Fibroblast of the aortic adventitia (primary cell): ENCODE measurements around the gene SBF2. TPM values are rescaled to one million over a fixed set of nuclear protein-coding genes. Genes with fewer than 3 reads are reported as not detected.

Experiments used
- DNase-seq: peaks from one replicate; pipeline ENCODE4 v3.0.0-alpha.2; 2010; ENCODE audit warnings: low read depth
- H3K4me3 ChIP-seq: 2 replicates; pipeline ENCODE4 v1.5.1; 2011; ENCODE audit warnings: low read depth, mild to moderate bottlenecking, control low read depth, low read length, moderate library complexity
- CTCF ChIP-seq: IDR thresholded peaks from 2 replicates; pipeline ENCODE4 v1.5.1; 2011; ENCODE audit warnings: mild to moderate bottlenecking, low read length, control low read depth, inconsistent platforms; ENCODE audit not compliant: insufficient read depth
- small RNA-seq: library from RNA; depleted of rRNA; stranded (forward); fragments of <200 nt; gene quantifications from one replicate; pipeline ENCODE3, GENCODE V24; 2012
- total RNA-seq: library from RNA; depleted of rRNA; stranded (reverse); fragments of >200 nt; gene quantifications from 2 replicates; pipeline ENCODE4 v1.2.3, GENCODE V29; 2012; ENCODE audit warnings: low replicate concordance

The SBF2 gene
- total RNA-seq, 1 donor: 65.3 TPM

- TF ChIP-seq CTCF: no peak
- H3K4me3 ChIP-seq: no peak overlapping the region
- DNase-seq: no peak
Measured at GRCh38 chr11:9736365-9736764, 557.7 kb downstream of the SBF2 start.

GRCh38 chr11:9735919-9736318 is 558.1 kb downstream of the SBF2 start:
- DNase-seq: no peak
- TF ChIP-seq CTCF: no peak
- no peak overlapping the region for H3K4me3 ChIP-seq

GRCh38 chr11:9735236-9735635 is 558.8 kb downstream of the SBF2 start:
- no peak for TF ChIP-seq CTCF
- H3K4me3 ChIP-seq: no peak overlapping the region
- no peak for DNase-seq

- no peak for TF ChIP-seq CTCF
- DNase-seq: no peak
- H3K4me3 ChIP-seq: no peak overlapping the region
Measured at GRCh38 chr11:9733212-9733611, 560.8 kb downstream of the SBF2 start.

GRCh38 chr11:9732453-9732852 is 561.6 kb downstream of the SBF2 start:
- no peak for DNase-seq
- no peak for TF ChIP-seq CTCF
- no peak overlapping the region for H3K4me3 ChIP-seq

- no peak for TF ChIP-seq CTCF
- no peak overlapping the region for H3K4me3 ChIP-seq
- DNase-seq: no peak
Measured at GRCh38 chr11:9731256-9731655, 562.8 kb downstream of the SBF2 start.

Small RNAs within 50 kb of the gene (small RNA-seq; reads per million reads assigned to genes)
- gene AC080023.2: not detected
- not detected for gene RNU7-28P

Other genes starting within 250 kb of the SBF2 start
- 103 and 348 TPM in 2 replicates for gene ADM, start 10.9 kb upstream of the SBF2 start, total RNA-seq
- 5.3 and 7.0 TPM in 2 replicates for gene AMPD3, start 161.0 kb upstream of the SBF2 start, total RNA-seq
- 12.9 and 34.9 TPM in 2 replicates for gene RNF141, start 247.0 kb upstream of the SBF2 start, total RNA-seq